Epithelial cell of proximal tubule (primary cell): ENCODE measurements around the gene NDUFV3. TPM values are rescaled to one million over a fixed set of nuclear protein-coding genes. Genes with fewer than 3 reads are reported as not detected.

Experiments
- DNase-seq: peaks from one replicate; pipeline ENCODE4 v3.0.0-alpha.2; 2011; ENCODE audit warnings: low read depth
- H3K4me3 ChIP-seq: 2 replicates; pipeline ENCODE4 v1.5.1; 2011; ENCODE audit warnings: low read depth, mild to moderate bottlenecking, low read length
- total RNA-seq: library from RNA; depleted of rRNA; stranded (reverse); fragments of >200 nt; gene quantifications from 2 replicates; pipeline ENCODE4 v1.2.3, GENCODE V29; 2015
- TF ChIP-seq, protein P1 (sequence below): conservative IDR thresholded peaks from 2 replicates; pipeline ENCODE4 v1.5.1; 2012; ENCODE audit warnings: low read depth, mild to moderate bottlenecking, low read length

NDUFV3 gene
- total RNA-seq, 1 donor from 2014 or later = 27.1 TPM

- DNase-seq = no peak
- H3K4me3 ChIP-seq = no peak overlapping the region
- TF ChIP-seq, protein P1, sequence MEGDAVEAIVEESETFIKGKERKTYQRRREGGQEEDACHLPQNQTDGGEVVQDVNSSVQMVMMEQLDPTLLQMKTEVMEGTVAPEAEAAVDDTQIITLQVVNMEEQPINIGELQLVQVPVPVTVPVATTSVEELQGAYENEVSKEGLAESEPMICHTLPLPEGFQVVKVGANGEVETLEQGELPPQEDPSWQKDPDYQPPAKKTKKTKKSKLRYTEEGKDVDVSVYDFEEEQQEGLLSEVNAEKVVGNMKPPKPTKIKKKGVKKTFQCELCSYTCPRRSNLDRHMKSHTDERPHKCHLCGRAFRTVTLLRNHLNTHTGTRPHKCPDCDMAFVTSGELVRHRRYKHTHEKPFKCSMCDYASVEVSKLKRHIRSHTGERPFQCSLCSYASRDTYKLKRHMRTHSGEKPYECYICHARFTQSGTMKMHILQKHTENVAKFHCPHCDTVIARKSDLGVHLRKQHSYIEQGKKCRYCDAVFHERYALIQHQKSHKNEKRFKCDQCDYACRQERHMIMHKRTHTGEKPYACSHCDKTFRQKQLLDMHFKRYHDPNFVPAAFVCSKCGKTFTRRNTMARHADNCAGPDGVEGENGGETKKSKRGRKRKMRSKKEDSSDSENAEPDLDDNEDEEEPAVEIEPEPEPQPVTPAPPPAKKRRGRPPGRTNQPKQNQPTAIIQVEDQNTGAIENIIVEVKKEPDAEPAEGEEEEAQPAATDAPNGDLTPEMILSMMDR = no peak
Observed at GRCh38 chr21:42853621-42854020, 39.5 kb upstream of the NDUFV3 start.

DNA sequence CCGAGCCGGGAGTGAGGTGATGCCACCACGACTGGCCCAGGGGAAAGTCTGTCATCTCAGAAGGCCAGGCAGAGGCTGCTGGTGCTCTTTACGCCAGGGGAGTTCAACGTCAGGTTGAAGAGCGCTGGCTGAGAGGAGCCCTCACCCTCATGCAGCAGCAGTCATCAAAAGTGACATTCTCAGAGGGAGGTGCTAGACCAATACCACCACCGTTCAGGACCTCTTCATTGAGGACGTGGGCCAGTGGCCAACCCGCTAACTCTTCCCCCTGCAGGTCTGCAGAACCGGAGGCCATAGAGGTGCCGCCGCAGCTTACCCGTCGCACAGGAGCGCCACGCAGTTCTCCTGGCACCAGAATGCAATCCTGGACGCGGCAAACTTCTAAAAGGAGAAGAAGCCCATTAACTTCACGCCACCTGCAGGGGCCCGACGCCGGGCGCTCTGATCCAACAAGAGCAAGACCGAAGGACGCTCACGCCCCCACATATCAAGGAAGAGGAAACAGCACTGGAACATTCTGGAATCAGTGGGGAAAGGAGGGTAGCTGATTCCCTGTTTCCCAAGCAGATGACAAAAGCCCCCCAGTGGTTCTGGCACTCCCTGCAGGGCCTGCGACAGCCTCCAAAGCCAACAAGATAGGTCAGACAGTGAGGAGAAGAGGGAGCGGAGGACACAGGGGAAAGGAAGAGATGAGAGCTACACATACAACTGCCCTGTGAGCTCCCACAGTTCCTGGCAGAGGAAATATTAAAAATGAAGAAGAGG is 38.7 kb upstream of the NDUFV3 start:
- DNase-seq = no peak
- TF ChIP-seq, protein P1 = no peak
- H3K4me3 ChIP-seq = no peak overlapping the region

GRCh38 chr21:42855171-42855936 is 37.8 kb upstream of the NDUFV3 start:
- TF ChIP-seq, protein P1 = no peak
- no peak for DNase-seq
- H3K4me3 ChIP-seq = no peak overlapping the region

DNA sequence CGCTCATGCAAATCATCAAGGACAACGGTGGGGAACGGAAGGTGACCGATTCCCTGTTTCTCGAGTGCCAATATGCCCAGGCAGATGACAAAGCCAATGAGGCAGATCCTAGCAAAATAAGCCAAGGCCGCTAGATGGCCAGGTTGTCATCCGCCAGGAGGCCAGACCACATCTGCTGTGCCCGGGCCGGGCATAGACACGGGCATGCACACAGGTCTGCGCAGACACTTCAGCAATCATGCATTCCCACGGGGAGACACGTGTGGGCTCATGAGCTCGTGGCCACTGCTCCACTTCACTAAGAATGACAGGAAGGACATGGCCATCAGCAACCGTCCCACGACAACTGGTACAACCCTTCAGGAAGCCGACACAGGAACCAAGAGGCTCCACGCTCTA is 37.2 kb upstream of the NDUFV3 start:
- no peak overlapping the region for H3K4me3 ChIP-seq
- DNase-seq = no peak
- TF ChIP-seq, protein P1 = no peak

- TF ChIP-seq, protein P1 = no peak
- no peak for DNase-seq
- no peak overlapping the region for H3K4me3 ChIP-seq
Observed at GRCh38 chr21:42857216-42857615, 35.9 kb upstream of the NDUFV3 start.

DNA sequence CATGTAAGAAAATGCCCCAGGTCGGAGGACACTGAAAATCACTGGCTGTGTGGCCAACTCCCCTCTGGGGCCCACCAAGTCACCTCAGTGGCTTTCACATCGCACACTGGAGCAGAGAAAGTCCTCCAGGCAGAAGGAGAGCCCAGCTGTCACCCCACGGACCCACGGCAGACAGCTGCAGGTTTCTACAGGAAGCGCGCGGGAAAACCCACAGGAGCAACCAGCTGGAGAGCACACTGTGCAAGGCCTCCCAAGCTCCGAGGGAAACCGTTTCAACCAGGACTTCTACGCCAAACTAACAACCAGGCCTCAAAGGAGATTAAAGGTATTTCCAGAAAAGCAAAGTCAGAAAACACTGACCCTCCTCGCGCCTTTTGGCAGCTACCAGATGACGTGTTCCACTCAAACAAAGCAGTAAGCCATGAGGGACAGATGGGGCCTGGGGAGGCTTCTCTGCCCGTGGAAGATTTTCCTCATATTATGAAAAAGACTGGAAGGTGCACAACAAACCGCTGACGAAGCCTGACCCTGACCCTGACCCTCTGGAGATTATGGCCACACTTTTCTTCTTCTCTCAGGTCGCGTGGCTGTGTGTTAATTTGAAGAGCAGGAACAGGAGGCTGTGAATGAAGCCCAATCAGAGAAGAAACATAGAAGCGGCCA is 34.8 kb upstream of the NDUFV3 start:
- H3K4me3 ChIP-seq = no peak overlapping the region
- DNase-seq = no peak
- TF ChIP-seq, protein P1 = no peak
